HepG2 (cell line): ENCODE data around the gene BCAN. TPM values are rescaled to one million over a fixed set of nuclear protein-coding genes. Genes with fewer than 3 reads are reported as not detected.
A peak's percentile ranks its signal among the peaks of the same experiment; 100 is the strongest.

Source experiments
- CREB1 ChIP-seq, 2 experiments: fragments of 450-650 bp in 1 of 2; IDR thresholded peaks; 2 replicates each; pipeline ENCODE4 v1.6.1; 2016 to 2017; ENCODE audit warnings: control low read depth in 1 of 2, mild to moderate bottlenecking in 1 of 2, missing compliant biosample characterization in 1 of 2, missing genetic modification characterization in 1 of 2
- ETV6 ChIP-seq: sonication (generic); formaldehyde crosslinking; conservative IDR thresholded peaks from 2 replicates; pipeline ENCODE4 v1.4.0; 2020; ENCODE audit warnings: missing genetic modification reagents
- GZF1 ChIP-seq: sonication (generic); formaldehyde crosslinking; IDR thresholded peaks from 2 replicates; pipeline ENCODE4 v1.5.1; 2020; ENCODE audit warnings: mild to moderate bottlenecking, missing genetic modification reagents
- MXD4 ChIP-seq: IDR thresholded peaks from 2 replicates; pipeline ENCODE4 v1.6.1; 2016; ENCODE audit warnings: mild to moderate bottlenecking, missing biosample characterization, missing genetic modification reagents
- NR2F2 ChIP-seq: IDR thresholded peaks from 2 replicates; pipeline ENCODE4 v1.6.1; 2012; ENCODE audit warnings: low read depth, inconsistent platforms, borderline replicate concordance
- PLRG1 ChIP-seq: fragments of 450-650 bp; conservative IDR thresholded peaks from 2 replicates; pipeline ENCODE4 v1.6.1; 2016
- RFXANK ChIP-seq: IDR thresholded peaks from 2 replicates; pipeline ENCODE4 v1.6.1; 2016
- SP4 ChIP-seq: sonication (generic); formaldehyde crosslinking; IDR thresholded peaks from 2 replicates; pipeline ENCODE4 v1.8.1; 2023; ENCODE audit warnings: mild to moderate bottlenecking, missing genetic modification reagents
- ZNF12 ChIP-seq: sonication (generic); formaldehyde crosslinking; IDR thresholded peaks from 2 replicates; pipeline ENCODE4 v1.5.0; 2020; ENCODE audit warnings: missing genetic modification reagents
- ZNF607 ChIP-seq: sonication (generic); formaldehyde crosslinking; IDR thresholded peaks from 2 replicates; pipeline ENCODE4 v1.5.1; 2020; ENCODE audit warnings: missing genetic modification reagents, mild to moderate bottlenecking, borderline replicate concordance
- ZNF652 ChIP-seq: IDR thresholded peaks from 2 replicates; pipeline ENCODE4 v1.6.1; 2016; ENCODE audit warnings: low read depth, borderline replicate concordance
- polyA plus RNA-seq, 8 experiments: library from polyadenylated mRNA; depleted of rRNA in 3 of 8; stranded (reverse) in 7 of 8; unstranded in 1 of 8; fragments of >200 nt; fragmentation: Illumina TruSeq in 4 of 8; extraction: Trizol in 4 of 8; gene quantifications; 2 replicates each; pipeline versions ENCODE4 v1.2.1 to v1.2.3, GENCODE V29; 2011 to 2016; ENCODE audit warnings: low read depth in 4 of 8, missing spikeins in 1 of 8, mixed read lengths in 1 of 8; ENCODE audit not compliant: insufficient read depth in 1 of 8
- total RNA-seq, 5 experiments: library from RNA; depleted of rRNA; stranded (reverse); fragments of >200 nt; fragmentation: Illumina TruSeq; extraction: Trizol; gene quantifications; 2 replicates each; pipeline ENCODE4 v1.2.3, GENCODE V29; 2016; ENCODE audit warnings: low read depth in 1 of 5
- TF ChIP-seq, protein P1 (sequence below): sonication (generic); formaldehyde crosslinking; IDR thresholded peaks from 2 replicates; pipeline ENCODE4 v1.5.0; 2020; ENCODE audit warnings: missing genetic modification reagents, mild to moderate bottlenecking, borderline replicate concordance
- TF ChIP-seq, protein P2 (sequence below): sonication (generic); formaldehyde crosslinking; IDR thresholded peaks from 2 replicates; pipeline ENCODE4 v1.5.0; 2020; ENCODE audit warnings: mild to moderate bottlenecking, missing genetic modification reagents, moderate library complexity
- TF ChIP-seq, protein P3 (sequence below): sonication (generic); formaldehyde crosslinking; IDR thresholded peaks from 2 replicates; pipeline ENCODE4 v1.4.0; 2020; ENCODE audit warnings: missing genetic modification reagents
- TF ChIP-seq, protein P4 (sequence below): sonication (generic); formaldehyde crosslinking; IDR thresholded peaks from 2 replicates; pipeline ENCODE4 v1.4.0; 2020; ENCODE audit warnings: missing genetic modification reagents
- TF ChIP-seq, protein P5 (sequence below): sonication (generic); formaldehyde crosslinking; conservative IDR thresholded peaks from 2 replicates; pipeline ENCODE4 v1.8.0; 2022; ENCODE audit warnings: mild to moderate bottlenecking, moderate library complexity, missing genetic modification reagents
- TF ChIP-seq, protein P6 (sequence below): IDR thresholded peaks from 2 replicates; pipeline ENCODE4 v1.6.1; 2016; ENCODE audit warnings: control low read depth

The BCAN gene
- total and polyA plus RNA-seq, 2 of the 13 experiments (the other 11 are each of a cell fraction or from before 2014, with no cell fraction given), result not detected

DNA sequence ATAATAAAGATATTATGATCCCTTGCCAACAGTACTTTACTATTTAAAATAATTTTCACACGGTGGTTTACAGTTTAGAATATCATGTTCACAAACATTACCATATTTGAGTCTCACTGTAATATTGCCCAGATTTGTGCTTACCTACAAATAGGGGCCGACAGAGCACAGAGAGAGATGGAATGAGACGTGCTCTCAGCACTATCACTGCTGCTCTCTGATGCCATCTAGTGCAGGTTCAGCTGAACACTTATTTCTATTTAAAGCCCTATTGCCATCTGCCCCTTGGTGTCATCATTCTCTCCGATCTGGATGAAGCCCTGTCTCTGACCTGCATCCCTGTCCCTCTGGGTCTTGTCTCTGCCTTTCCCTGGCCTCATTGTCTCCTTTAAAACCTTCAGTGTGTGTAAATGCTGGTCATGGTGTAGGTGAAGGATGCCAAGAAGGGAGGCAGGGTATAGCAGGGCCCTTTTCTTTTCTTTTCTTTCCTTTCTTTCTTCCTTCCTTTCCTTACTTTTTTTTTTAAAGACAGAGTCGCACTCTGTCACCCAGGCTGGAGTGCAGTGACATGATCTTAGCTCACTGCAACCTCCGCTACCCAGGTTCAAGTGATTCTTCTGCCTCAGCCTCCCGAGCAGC lies 33.8 kb upstream of the BCAN start (continued):
- TF ChIP-seq CREB1 (IDR thresholded peaks at IDR 0.05) (no peak), CREB1 (CRISPR knock-in tag; IDR thresholded peaks at IDR 0.05) (peak; percentile 37; the same call in 1 of the 2 replicates), PLRG1 (no peak), SP4 (CRISPR knock-in tag) (no peak), NR2F2 (no peak), ZNF652 (CRISPR knock-in tag) (peak; percentile 88), GZF1 (CRISPR knock-in tag) (no peak), RFXANK (no peak), MXD4 (CRISPR knock-in tag) (no peak), ZNF12 (CRISPR knock-in tag) (no peak), ZNF607 (CRISPR knock-in tag) (no peak), ETV6 (CRISPR knock-in tag) (no peak)
- TF ChIP-seq, protein P1, sequence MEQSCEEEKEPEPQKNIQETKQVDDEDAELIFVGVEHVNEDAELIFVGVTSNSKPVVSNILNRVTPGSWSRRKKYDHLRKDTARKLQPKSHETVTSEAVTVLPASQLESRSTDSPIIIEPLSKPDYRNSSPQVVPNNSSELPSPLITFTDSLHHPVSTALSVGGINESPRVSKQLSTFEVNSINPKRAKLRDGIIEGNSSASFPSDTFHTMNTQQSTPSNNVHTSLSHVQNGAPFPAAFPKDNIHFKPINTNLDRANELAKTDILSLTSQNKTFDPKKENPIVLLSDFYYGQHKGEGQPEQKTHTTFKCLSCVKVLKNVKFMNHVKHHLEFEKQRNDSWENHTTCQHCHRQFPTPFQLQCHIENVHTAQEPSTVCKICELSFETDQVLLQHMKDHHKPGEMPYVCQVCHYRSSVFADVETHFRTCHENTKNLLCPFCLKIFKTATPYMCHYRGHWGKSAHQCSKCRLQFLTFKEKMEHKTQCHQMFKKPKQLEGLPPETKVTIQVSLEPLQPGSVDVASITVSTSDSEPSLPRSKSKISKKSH (CRISPR knock-in tag), result no peak
- TF ChIP-seq, protein P2, sequence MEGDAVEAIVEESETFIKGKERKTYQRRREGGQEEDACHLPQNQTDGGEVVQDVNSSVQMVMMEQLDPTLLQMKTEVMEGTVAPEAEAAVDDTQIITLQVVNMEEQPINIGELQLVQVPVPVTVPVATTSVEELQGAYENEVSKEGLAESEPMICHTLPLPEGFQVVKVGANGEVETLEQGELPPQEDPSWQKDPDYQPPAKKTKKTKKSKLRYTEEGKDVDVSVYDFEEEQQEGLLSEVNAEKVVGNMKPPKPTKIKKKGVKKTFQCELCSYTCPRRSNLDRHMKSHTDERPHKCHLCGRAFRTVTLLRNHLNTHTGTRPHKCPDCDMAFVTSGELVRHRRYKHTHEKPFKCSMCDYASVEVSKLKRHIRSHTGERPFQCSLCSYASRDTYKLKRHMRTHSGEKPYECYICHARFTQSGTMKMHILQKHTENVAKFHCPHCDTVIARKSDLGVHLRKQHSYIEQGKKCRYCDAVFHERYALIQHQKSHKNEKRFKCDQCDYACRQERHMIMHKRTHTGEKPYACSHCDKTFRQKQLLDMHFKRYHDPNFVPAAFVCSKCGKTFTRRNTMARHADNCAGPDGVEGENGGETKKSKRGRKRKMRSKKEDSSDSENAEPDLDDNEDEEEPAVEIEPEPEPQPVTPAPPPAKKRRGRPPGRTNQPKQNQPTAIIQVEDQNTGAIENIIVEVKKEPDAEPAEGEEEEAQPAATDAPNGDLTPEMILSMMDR (CRISPR knock-in tag), result peak; percentile 86
- TF ChIP-seq, protein P3, sequence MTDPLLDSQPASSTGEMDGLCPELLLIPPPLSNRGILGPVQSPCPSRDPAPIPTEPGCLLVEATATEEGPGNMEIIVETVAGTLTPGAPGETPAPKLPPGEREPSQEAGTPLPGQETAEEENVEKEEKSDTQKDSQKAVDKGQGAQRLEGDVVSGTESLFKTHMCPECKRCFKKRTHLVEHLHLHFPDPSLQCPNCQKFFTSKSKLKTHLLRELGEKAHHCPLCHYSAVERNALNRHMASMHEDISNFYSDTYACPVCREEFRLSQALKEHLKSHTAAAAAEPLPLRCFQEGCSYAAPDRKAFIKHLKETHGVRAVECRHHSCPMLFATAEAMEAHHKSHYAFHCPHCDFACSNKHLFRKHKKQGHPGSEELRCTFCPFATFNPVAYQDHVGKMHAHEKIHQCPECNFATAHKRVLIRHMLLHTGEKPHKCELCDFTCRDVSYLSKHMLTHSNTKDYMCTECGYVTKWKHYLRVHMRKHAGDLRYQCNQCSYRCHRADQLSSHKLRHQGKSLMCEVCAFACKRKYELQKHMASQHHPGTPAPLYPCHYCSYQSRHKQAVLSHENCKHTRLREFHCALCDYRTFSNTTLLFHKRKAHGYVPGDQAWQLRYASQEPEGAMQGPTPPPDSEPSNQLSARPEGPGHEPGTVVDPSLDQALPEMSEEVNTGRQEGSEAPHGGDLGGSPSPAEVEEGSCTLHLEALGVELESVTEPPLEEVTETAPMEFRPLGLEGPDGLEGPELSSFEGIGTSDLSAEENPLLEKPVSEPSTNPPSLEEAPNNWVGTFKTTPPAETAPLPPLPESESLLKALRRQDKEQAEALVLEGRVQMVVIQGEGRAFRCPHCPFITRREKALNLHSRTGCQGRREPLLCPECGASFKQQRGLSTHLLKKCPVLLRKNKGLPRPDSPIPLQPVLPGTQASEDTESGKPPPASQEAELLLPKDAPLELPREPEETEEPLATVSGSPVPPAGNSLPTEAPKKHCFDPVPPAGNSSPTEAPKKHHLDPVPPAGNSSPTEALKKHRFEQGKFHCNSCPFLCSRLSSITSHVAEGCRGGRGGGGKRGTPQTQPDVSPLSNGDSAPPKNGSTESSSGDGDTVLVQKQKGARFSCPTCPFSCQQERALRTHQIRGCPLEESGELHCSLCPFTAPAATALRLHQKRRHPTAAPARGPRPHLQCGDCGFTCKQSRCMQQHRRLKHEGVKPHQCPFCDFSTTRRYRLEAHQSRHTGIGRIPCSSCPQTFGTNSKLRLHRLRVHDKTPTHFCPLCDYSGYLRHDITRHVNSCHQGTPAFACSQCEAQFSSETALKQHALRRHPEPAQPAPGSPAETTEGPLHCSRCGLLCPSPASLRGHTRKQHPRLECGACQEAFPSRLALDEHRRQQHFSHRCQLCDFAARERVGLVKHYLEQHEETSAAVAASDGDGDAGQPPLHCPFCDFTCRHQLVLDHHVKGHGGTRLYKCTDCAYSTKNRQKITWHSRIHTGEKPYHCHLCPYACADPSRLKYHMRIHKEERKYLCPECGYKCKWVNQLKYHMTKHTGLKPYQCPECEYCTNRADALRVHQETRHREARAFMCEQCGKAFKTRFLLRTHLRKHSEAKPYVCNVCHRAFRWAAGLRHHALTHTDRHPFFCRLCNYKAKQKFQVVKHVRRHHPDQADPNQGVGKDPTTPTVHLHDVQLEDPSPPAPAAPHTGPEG (CRISPR knock-in tag), result no peak
- TF ChIP-seq, protein P4, sequence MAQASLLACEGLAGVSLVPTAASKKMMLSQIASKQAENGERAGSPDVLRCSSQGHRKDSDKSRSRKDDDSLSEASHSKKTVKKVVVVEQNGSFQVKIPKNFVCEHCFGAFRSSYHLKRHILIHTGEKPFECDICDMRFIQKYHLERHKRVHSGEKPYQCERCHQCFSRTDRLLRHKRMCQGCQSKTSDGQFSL (CRISPR knock-in tag), result no peak
- TF ChIP-seq, protein P5, sequence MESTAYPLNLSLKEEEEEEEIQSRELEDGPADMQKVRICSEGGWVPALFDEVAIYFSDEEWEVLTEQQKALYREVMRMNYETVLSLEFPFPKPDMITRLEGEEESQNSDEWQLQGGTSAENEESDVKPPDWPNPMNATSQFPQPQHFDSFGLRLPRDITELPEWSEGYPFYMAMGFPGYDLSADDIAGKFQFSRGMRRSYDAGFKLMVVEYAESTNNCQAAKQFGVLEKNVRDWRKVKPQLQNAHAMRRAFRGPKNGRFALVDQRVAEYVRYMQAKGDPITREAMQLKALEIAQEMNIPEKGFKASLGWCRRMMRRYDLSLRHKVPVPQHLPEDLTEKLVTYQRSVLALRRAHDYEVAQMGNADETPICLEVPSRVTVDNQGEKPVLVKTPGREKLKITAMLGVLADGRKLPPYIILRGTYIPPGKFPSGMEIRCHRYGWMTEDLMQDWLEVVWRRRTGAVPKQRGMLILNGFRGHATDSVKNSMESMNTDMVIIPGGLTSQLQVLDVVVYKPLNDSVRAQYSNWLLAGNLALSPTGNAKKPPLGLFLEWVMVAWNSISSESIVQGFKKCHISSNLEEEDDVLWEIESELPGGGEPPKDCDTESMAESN (CRISPR knock-in tag), result no peak
- TF ChIP-seq, protein P6, sequence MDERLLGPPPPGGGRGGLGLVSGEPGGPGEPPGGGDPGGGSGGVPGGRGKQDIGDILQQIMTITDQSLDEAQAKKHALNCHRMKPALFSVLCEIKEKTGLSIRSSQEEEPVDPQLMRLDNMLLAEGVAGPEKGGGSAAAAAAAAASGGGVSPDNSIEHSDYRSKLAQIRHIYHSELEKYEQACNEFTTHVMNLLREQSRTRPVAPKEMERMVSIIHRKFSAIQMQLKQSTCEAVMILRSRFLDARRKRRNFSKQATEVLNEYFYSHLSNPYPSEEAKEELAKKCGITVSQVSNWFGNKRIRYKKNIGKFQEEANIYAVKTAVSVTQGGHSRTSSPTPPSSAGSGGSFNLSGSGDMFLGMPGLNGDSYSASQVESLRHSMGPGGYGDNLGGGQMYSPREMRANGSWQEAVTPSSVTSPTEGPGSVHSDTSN (CRISPR knock-in tag), result no peak
